NCI-H1930 (cell line): ENCODE measurements around the gene DDX46.
"Not testable (repeated sequence)": the region's sequence is repeated elsewhere in the genome, so short reads cannot be mapped to it uniquely, and the experiment has no call there.

ENCODE experiments used
- DNase-seq, 2 experiments: peaks; one replicate each; lab custom pipeline; 2025; lab: John Stamatoyannopoulos, UW

Gene DDX46

GRCh38 chr5:134784946-134785620 lies 26.5 kb downstream of the DDX46 start:
- DNase-seq = no peak

- no peak for DNase-seq
Measured at GRCh38 chr5:134787692-134788091, 29.1 kb downstream of the DDX46 start.

GRCh38 chr5:134791580-134791979 lies 33.0 kb downstream of the DDX46 start:
- no peak for DNase-seq

- no peak for DNase-seq
Measured at GRCh38 chr5:134792286-134792685, 33.7 kb downstream of the DDX46 start.

- no peak for DNase-seq
Measured at GRCh38 chr5:134793111-134793510, 34.5 kb downstream of the DDX46 start.

- no peak for DNase-seq
Measured at GRCh38 chr5:134794082-134794481, 35.5 kb downstream of the DDX46 start.

GRCh38 chr5:134794819-134795218 lies 36.2 kb downstream of the DDX46 start:
- DNase-seq = no peak

- no peak for DNase-seq
Measured at GRCh38 chr5:134798468-134798867, 39.9 kb downstream of the DDX46 start.

- DNase-seq = no peak
Measured at GRCh38 chr5:134803821-134804220, 45.2 kb downstream of the DDX46 start.

GRCh38 chr5:134813407-134813806 lies 54.8 kb downstream of the DDX46 start:
- no peak for DNase-seq

GRCh38 chr5:134813827-134814226 lies 55.2 kb downstream of the DDX46 start:
- DNase-seq = no peak

GRCh38 chr5:134817006-134817405 lies 58.4 kb downstream of the DDX46 start:
- no peak for DNase-seq

- DNase-seq = no peak
Measured at GRCh38 chr5:134818776-134819175, 60.2 kb downstream of the DDX46 start.

- no peak for DNase-seq
Measured at GRCh38 chr5:134819407-134819963, 60.9 kb downstream of the DDX46 start.

- DNase-seq = no peak
Measured at GRCh38 chr5:134821841-134822240, 63.3 kb downstream of the DDX46 start.

GRCh38 chr5:134824681-134825080 lies 66.1 kb downstream of the DDX46 start:
- DNase-seq = no peak

- no peak for DNase-seq
Measured at GRCh38 chr5:134825212-134825611, 66.6 kb downstream of the DDX46 start.

GRCh38 chr5:134833340-134834032 lies 74.9 kb downstream of the DDX46 start:
- no peak for DNase-seq

GRCh38 chr5:134835623-134836022 lies 77.0 kb downstream of the DDX46 start:
- no peak for DNase-seq

- DNase-seq = no peak
Measured at GRCh38 chr5:134837530-134838181, 79.1 kb downstream of the DDX46 start.

GRCh38 chr5:134838361-134838760 lies 79.8 kb downstream of the DDX46 start:
- not testable (repeated sequence) for DNase-seq

- no peak for DNase-seq
Measured at GRCh38 chr5:134840811-134841210, 82.2 kb downstream of the DDX46 start.

GRCh38 chr5:134844252-134844651 lies 85.7 kb downstream of the DDX46 start:
- no peak for DNase-seq
